Esophagus squamous epithelium (tissue), 4 donors: ENCODE measurements around the gene BCL11B.

Experiments used
- CTCF ChIP-seq, 6 experiments: fragments of 450-650 bp in 4 of 6; fragments of 200-600 bp in 2 of 6; sonication (generic) in 2 of 6; IDR thresholded peaks; one replicate each; pipeline ENCODE4 v1.5.1; 2016 to 2019; ENCODE audit warnings: antibody characterized with exemption in 6 of 6, mild to moderate bottlenecking in 4 of 6, moderate library complexity in 4 of 6
- POLR2A ChIP-seq, 4 donors: fragments of 450-650 bp; IDR thresholded peaks; one replicate each; pipeline ENCODE4 v1.6.1; 2017; ENCODE audit warnings: antibody characterized with exemption in 4 of 4, mild to moderate bottlenecking in 4 of 4, moderate library complexity in 3 of 4

DNA sequence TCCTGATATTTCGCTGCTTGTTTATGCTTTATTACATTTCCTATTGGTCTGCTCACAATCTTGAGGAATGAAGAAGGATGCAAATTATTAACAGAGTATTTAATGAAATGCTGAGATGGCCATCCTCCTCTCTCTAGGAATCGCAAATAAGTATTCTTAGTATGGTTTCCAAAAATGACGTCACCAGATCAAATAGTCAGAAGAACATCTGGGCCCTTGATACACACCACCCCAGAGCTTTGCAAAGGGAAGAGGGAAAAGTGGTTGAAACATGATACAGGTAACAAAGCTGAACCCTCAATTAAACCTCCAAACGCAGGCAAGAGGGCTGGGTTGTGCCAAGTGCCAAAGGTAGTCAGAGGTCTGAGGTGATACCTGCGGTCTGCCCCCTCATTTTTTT, 107.3 kb downstream of the BCL11B start:
- TF ChIP-seq CTCF (IDR thresholded peaks at IDR 0.05) (no peak), POLR2A (IDR thresholded peaks at IDR 0.05) (no peak)
